Putamen (tissue), 1 donor: Measurements from ENCODE around the gene ICAM4.

ENCODE experiments used
- DNase-seq: peaks from one replicate; pipeline ENCODE4 v3.0.0-alpha.2; 2016; ENCODE audit warnings: low spot score

The ICAM4 gene

DNA sequence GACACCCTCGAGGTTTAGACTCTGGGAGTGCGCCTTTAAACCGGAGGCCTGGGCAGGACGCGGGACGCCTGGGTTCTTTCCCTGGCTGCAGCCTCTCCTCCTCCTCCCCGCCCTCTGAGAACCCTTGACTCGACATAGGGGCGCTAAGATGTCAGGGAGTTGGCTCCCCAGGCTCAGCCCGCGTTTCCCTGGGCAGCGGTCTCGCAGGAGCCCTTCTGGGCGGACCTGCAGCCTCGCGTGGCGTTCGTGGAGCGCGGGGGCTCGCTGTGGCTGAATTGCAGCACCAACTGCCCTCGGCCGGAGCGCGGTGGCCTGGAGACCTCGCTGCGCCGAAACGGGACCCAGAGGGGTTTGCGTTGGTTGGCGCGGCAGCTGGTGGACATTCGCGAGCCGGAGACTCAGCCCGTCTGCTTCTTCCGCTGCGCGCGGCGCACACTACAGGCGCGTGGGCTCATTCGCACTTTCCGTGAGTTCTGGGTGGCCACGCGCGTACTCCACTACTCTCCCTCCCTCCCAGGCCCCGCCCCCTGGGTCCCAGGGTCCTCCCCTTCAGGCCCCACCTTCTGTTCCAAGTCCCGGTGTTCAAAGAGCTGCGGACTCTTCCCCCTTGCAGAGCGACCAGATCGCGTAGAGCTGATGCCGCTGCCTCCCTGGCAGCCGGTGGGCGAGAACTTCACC lies 4.3 kb downstream of the ICAM4 start:
- peak; percentile 47 for DNase-seq

DNA sequence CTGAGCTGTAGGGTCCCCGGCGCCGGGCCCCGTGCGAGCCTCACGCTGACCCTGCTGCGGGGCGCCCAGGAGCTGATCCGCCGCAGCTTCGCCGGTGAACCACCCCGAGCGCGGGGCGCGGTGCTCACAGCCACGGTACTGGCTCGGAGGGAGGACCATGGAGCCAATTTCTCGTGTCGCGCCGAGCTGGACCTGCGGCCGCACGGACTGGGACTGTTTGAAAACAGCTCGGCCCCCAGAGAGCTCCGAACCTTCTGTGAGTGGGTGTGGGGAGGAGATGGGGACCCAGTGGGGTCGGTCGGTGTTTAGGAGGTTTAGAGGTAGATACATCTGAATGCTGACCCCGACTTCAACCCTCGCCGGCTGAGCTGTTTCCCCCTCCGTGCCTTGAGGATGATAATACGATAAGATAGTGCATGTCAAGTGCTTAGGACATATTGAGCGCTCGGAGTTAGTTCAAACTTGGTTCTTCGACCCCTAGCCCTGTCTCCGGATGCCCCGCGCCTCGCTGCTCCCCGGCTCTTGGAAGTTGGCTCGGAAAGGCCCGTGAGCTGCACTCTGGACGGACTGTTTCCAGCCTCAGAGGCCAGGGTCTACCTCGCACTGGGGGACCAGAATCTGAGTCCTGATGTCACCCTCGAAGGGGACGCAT lies 4.9 kb downstream of the ICAM4 start:
- DNase-seq = no peak

DNA sequence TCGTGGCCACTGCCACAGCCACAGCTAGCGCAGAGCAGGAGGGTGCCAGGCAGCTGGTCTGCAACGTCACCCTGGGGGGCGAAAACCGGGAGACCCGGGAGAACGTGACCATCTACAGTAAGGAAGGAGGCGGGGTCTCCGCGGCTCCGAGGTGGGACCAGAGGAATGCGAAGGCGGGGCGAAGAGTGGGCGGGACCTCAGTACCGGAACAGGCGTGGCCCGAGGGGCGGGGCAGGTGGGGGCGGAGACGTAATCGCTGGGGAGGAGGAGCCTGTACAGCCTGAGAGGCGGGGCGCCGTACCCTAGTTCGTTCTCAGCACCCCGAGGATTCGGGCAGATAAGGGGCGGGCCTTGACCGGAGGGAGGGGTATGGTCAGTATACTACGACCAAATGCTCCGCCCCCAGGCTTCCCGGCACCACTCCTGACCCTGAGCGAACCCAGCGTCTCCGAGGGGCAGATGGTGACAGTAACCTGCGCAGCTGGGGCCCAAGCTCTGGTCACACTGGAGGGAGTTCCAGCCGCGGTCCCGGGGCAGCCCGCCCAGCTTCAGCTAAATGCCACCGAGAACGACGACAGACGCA lies 5.5 kb downstream of the ICAM4 start:
- DNase-seq = no peak

DNA sequence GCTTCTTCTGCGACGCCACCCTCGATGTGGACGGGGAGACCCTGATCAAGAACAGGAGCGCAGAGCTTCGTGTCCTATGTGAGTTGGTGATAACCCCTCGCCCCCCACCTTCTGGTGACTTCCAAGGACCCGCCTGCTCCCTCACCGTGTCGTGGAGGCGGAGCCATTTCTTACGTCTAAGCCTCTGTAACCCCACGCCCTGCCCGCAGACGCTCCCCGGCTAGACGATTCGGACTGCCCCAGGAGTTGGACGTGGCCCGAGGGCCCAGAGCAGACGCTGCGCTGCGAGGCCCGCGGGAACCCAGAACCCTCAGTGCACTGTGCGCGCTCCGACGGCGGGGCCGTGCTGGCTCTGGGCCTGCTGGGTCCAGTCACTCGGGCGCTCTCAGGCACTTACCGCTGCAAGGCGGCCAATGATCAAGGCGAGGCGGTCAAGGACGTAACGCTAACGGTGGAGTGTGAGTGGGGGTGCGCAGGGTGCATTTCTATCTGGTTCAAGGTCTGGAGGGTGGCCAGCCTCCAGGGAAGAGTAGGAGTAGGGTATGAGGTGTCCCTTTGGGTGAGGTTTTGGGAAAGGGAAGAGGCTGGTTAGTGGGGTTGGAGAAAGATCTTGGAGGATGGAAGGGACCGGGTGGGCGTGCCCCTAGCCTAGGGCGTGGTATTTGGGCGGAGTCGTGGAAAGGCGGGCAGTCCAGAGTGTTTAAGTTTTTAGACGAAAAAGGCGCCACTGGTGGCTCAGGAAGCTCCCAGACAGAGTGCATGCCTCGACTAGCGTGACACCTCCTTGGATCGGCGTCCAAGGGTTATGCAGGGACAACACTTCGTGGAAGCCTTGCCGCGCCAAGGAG lies 6.3 kb downstream of the ICAM4 start:
- no peak for DNase-seq

DNA sequence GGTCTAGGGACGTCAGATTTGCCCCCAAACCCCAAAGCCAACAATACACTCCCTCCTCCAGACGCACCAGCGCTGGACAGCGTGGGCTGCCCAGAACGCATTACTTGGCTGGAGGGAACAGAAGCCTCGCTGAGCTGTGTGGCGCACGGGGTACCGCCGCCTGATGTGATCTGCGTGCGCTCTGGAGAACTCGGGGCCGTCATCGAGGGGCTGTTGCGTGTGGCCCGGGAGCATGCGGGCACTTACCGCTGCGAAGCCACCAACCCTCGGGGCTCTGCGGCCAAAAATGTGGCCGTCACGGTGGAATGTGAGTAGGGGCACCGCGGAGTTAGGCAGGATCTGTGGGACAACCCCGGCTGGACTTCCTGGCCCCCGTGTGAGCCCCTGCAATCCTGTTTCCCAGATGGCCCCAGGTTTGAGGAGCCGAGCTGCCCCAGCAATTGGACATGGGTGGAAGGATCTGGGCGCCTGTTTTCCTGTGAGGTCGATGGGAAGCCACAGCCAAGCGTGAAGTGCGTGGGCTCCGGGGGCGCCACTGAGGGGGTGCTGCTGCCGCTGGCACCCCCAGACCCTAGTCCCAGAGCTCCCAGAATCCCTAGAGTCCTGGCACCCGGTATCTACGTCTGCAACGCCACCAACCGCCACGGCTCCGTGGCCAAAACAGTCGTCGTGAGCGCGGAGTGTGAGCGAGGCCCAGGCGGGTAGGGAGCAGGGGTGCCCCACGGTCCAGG lies 7.0 kb downstream of the ICAM4 start:
- no peak for DNase-seq

DNA sequence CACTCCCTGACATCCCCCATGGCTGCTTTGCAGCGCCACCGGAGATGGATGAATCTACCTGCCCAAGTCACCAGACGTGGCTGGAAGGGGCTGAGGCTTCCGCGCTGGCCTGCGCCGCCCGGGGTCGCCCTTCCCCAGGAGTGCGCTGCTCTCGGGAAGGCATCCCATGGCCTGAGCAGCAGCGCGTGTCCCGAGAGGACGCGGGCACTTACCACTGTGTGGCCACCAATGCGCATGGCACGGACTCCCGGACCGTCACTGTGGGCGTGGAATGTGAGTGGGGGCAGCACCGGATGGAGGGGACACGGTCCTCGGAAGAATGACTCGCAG lies 7.6 kb downstream of the ICAM4 start:
- DNase-seq = no peak

DNA sequence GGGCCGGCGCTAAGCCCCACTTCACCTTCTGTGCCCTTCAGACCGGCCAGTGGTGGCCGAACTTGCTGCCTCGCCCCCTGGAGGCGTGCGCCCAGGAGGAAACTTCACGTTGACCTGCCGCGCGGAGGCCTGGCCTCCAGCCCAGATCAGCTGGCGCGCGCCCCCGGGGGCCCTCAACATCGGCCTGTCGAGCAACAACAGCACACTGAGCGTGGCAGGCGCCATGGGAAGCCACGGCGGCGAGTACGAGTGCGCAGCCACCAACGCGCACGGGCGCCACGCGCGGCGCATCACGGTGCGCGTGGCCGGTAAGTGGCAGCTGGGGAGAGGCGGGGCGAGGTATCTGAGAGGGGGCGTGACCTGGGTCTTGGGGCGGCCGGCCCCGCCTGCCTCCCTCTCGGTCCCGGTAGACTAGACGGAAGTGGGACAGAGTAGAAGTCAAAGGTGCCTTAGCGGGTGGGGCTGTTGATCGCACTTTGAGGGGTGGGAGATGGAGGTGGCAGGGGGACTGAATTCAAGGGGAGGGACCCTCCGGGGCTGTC lies 8.6 kb downstream of the ICAM4 start:
- no peak for DNase-seq

DNA sequence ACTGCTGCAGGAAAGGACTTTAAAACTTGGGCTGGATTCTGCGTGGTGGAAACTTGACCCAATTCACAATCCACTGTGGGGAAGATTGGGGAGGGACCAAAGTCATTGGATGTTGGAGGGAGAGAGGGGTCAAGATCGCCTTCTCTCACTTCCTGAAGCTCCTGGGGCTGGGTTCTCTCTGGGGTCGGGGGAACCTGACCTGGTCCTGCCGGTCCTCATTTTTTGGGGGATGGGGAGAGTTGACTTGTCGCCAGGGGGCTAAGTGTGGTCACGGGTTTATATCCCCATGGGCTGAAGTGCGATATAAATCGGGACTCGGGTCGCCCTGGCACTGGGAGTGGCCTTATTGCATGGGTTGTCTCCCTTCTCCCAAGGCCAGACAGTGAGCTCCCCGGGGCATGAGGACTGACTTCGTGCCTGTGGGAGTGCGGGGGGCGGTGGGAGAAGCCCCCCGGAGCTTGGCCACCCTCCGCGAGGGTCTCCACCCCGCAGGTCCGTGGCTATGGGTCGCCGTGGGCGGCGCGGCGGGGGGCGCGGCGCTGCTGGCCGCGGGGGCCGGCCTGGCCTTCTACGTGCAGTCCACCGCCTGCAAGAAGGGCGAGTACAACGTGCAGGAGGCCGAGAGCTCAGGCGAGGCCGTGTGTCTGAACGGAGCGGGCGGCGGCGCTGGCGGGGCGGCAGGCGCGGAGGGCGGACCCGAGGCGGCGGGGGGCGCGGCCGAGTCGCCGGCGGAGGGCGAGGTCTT lies 9.3 kb downstream of the ICAM4 start:
- DNase-seq = no peak

DNA sequence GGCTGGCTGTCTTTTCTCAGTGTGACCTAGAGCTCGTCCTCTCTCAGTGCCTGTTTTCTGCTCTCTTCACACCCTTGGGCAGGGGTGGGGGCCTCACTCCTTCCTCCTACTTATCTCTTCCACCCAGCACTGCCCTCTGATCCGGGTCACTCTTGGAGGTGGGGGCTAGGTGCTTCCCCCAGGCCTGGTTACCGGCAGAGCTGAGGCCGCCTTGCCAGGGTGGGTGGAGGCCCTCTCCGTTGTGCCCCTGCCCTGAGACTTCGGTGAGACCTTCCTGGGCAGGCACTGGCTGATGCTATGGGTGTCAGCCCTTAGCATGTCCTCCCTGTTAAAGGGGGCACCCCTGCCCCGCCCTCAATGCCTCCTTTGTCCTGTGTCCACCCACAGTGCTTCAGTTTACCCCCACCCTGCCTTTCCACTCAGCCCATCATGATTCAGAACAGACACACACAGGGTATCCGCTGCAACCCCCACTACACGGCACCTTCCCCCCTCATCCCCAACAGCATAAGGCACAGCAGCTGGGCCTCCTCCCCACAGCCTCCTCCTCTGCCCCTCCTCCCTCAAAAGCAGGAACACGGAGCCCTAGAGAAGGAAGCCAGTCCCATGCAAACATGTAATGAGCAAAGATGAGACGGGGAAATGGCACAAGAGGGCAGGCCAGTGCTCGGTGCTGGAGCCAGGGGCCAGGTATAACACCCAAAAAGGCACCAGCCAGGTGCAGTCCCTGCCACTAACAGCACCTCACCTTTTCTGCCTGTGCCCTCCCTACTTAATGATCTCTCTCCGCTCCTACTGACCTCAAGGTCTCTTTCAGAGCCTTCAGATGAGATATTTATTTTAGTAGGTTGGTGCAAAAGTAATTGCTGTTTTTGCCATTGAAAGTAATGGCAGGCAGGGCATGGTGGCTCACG lies 13.0 kb downstream of the ICAM4 start:
- no peak for DNase-seq

DNA sequence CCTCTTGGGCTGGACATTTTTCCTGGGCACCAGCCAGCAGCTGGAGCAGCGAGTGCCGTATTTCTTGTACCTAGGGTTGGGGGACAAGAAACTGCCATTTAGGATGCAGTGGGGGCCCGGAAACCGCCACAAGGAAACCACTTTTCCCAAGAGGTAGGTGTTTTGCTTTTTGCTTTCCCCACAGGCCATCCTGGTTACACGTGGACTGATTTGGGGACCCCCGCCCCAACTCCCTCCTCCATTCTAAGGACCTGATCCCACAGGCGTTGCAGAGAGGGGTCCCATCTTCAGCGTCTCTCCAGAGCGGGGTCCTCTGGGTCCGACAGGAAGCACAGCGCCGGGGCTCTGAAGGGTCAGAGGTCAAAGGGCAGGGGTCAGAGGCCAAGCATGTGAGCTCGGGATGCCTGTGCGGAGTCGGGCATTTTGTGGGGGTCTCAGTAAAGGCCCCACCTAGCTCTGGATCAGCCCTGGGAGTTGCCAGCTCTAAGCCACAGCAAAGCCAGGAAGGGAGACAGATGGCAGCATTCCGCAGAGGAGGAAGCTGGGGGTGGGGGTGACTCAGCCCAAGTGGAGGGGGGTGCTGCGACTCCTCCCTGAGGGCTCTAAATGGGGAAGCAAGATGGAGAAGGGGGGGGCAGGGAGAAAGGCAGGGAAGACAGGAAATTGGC lies 18.5 kb downstream of the ICAM4 start:
- peak; percentile 74 for DNase-seq

DNA sequence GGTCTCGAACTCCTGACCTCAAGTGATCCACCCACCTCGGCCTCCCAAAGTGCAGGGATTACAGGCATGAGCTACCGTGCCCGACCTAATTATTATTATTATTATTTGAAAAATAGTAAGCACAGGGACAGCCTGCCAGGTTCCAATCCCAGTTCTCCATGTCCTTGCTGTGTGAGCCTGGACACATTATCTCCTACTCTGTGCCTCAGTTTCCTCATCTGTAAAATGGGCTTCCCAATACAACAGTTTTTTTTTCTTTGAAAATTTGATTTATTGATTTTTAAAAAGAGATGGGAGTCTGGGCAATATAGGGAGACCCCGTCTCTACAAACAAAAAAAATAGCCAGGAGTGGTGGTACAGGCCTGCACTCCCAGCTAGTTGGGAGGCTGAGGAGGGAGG lies 19.6 kb downstream of the ICAM4 start:
- no peak for DNase-seq

DNA sequence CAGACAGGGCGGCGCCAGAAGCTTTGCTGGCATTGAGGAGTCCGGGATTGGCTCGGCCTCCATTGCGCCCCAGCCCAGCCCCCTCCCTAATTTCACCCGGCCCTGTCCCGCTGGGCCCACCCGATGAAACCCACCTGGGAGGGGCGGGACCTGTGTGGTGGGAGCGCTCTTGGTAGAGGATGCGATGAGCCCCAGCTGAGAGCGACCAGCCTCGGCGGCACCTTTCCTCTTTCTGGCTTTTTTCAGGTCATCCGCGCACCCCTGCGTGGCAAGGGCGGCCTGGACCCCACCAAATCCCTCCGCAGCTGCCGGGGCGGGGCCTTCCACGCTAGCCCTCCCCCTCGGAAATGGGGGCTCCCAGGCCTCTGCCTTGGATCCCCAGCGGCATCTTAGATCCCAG lies 22.7 kb downstream of the ICAM4 start, which contains the start of gene ZGLP1:
ZGLP1 (minus strand) TSS at position 393 of the 400 bp plus-strand sequence.
- DNase-seq = no peak

DNA sequence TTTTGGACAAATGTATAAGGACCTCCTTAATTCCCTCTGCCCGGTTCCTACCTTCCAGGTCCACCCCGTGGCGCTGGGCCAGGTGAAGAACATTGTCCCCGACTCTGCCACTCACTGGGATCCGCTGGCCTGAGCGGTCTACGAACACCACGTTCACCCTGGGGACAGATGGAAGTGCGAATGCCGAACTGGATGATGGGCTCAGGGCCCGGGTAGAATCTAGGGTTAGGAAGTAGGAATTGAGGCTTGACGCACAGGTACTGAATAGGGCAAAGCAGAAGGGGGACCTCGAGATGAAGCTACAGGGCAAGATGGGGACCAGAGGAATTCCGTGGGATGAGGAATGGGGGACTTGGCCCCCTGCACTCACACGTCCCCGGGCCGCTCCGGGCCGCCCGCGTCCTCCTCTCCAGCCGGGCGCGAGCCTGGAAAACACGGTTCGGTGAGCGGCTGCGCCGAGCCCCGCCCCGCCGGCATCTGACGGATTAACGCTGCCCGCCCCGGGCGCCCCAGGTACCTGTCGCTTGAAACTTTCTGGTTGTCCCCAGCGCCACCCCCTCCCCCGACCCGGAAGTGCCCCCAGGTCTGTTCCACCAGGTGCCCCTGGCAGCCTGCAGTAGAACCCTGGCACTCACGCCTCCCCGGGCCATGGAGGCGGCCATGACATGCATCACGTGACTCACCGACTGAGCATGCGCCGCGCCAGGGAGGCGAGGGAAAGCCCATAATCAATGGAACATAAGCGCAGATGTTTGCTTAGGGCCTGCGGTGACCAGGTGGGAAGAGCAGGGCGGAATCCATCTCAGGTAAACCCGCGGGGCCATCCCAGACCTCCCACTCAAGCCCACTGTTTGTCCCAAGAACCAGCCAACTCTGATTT lies 28.8 kb downstream of the ICAM4 start, which contains the start of gene FDX2:
FDX2 (minus strand) TSS at position 681 of the 880 bp plus-strand sequence; CDS start at position 662, 19 bp downstream.
- peak; percentile 88 for DNase-seq

DNA sequence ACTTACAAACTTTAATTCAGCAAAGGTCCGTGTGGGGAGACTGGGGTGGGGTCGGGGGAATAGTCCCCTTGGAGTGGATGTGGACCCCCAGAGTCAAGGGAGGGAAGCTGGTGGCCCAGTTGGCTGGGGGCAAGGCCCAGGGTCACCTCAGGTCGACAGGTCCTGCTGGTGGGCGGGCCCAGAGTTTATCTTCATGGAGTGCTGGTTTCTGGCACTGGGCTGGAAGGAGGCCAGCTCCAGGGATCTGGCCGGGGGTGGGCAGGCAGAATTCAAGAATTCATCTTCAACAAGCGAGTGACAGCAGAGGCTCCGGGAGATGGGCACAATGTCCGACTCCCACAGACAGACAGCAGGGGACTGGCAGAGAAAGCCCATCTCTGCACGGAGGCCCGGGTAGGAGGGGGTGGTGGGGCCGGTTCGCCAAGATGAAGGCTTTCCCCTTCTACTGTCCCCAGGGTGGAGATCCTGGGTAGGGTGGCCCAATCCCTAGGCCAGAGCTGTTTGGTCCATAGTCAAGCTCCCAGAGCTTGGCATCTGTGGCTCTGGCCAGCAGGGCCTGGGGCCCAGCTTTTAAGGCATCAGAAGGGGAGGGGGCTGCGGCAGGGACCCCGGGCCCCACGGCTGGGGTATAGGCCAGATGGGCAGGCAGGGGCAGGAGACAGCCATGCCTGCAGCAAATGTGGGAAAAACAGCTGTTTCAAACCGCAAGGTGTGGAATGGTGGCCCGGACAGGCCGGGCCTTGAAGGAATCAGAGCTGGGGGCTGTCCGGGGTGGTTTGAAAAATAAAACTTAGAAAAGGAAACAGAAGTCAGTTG lies 29.7 kb downstream of the ICAM4 start:
- no peak for DNase-seq

DNA sequence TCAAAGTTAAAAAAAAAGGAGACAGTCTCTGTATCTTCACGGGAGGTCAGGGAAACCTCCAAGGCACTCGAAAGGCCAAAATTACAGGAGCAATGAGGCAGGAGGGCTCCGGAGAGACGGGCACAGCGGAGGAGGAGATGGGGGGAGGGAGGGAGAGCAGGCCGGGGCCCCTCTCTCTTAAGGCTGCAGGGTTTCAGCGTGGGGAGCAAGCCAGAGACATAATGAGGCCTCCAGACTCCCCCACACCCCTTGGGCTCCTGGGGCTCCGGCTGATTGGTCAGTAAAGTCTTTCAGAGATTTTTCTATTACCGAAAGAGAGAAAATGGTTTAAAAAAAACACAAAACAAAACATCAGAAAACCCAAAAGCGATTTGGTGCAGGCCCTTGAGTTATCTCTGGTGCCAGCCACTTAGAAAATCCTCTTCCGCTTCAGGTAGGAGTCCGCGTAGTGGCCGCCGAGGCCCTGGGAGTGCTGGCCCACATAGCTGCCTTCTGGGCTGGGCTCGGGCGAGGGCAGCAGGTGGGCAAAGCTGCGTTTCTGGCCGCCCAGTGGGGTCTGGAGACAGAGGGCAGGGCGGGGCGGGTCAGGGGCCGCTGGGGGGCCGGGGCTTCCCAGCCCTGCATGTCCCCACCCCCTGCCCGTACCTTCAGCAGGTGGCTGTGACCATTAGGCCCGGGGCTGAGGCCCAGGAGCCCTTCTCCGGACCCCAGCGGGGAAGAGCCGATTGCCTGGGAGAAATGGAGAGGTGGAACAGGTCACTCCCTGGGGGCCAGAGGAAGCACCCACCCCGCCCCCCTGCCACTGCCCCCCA lies 30.5 kb downstream of the ICAM4 start:
- no peak for DNase-seq

DNA sequence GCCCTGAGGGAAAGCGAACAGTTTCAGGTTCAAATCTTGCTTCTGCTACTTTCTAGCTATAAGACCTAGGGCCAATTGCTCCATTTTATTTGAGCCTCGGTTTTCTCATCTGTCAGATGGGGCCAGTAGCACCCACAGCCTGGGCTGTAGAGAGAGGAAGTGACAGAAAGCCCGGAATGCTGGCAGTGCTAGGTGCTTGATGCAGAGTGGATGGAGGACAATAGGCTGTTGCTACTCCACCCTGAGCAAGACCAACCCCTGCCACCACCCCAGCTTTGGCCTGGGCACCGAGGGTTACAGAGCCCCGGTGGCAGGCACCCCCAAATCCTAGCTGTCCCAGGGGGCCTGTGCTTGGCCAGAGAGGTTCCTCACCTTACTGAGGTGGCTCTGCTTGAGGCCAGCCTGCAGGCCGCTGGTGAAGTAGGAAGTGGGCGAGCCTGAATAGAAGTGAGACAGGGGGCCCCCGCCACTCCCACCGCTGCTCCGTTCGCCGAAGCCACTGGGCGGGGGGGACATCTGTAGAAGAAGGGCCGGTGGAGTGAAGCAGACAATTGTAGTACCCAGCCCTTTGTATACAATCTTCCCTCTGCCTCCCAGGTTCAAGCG lies 31.2 kb downstream of the ICAM4 start:
- no peak for DNase-seq
